Measurements from ENCODE around the gene ANXA9. TPM values are rescaled to one million over a fixed set of nuclear protein-coding genes. Genes with fewer than 3 reads are reported as not detected.

The ANXA9 gene
- polyA plus RNA-seq, 1 donor (not counting 4 experiments of a cell fraction or from before 2014, with no cell fraction given): 0.76 TPM

DNA sequence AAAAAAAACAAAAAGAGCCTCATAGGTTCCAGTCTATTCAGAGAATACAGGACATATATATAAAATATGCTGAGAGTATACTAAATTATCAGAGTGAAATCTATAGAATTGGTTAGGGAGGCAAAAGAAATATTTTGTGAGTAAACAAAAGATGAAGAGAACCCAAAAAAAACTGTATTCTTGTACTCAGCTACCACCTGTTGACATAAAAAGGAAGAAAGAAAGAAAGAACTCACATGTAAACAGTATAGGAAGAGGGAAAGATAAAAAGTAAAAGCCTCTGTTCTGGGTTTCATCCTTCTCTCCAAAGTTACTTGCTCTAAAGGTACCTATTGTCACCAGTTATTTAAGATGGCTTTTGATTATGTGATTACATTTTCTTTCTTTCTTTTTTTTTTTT, 44.4 kb downstream of the ANXA9 start:
- Histone ChIP-seq H3K27me3 (ENCODE audit: control insufficient read depth, extremely low read depth, insufficient read depth, low read length) (no peaks in the 10 kb centered on the region), H3K9ac (ENCODE audit: control insufficient read depth, extremely low read depth, insufficient read depth, low read length) (no peak overlapping the region), H3K27ac (ENCODE audit: control insufficient read depth, insufficient read depth, low read length) (no peak overlapping the region), H3K9me3 (ENCODE audit: control insufficient read depth, low read depth, low read length) (no peaks in the 10 kb centered on the region), H2AFZ (ENCODE audit: control insufficient read depth, low read length) (no peak overlapping the region), H4K20me1 (ENCODE audit: control insufficient read depth, extremely low read depth, insufficient read depth, low read length) (no peaks in the 10 kb centered on the region), H3K9me1 (ENCODE audit: control insufficient read depth, extremely low read depth, insufficient read depth, low read length) (no peaks in the 10 kb centered on the region), H3K79me2 (ENCODE audit: control insufficient read depth, insufficient read depth, low read length) (no peaks in the 10 kb centered on the region), H3K36me3 (ENCODE audit: control insufficient read depth in 2 of 2, extremely low read depth in 1 of 2, insufficient read depth in 2 of 2, low read length in 2 of 2) (peaks cover 4 to 19% of the 10 kb centered on the region in 2 experiments), H3K4me3 (ENCODE audit: control insufficient read depth in 2 of 3, extremely low read depth in 1 of 3, insufficient read depth in 2 of 3, low read depth in 1 of 3, low read length in 3 of 3) (no peak overlapping the region), H3K4me2 (ENCODE audit: control insufficient read depth, extremely low read depth, insufficient read depth, low read depth, low read length) (no peak overlapping the region), H3K4me1 (ENCODE audit: control insufficient read depth, extremely low read depth, insufficient read depth, low read length) (no peaks in the 10 kb centered on the region)
- DNase-seq (ENCODE audit: low read depth, low spot score) (no peak), FAIRE-seq (no peak)
- dilution Hi-C loops (cut with MboI; ENCODE audit: extremely low pct_ligation_motif_present, low sequenced_read_pairs): no loop called here
- TF ChIP-seq, protein P1, sequence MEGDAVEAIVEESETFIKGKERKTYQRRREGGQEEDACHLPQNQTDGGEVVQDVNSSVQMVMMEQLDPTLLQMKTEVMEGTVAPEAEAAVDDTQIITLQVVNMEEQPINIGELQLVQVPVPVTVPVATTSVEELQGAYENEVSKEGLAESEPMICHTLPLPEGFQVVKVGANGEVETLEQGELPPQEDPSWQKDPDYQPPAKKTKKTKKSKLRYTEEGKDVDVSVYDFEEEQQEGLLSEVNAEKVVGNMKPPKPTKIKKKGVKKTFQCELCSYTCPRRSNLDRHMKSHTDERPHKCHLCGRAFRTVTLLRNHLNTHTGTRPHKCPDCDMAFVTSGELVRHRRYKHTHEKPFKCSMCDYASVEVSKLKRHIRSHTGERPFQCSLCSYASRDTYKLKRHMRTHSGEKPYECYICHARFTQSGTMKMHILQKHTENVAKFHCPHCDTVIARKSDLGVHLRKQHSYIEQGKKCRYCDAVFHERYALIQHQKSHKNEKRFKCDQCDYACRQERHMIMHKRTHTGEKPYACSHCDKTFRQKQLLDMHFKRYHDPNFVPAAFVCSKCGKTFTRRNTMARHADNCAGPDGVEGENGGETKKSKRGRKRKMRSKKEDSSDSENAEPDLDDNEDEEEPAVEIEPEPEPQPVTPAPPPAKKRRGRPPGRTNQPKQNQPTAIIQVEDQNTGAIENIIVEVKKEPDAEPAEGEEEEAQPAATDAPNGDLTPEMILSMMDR (optimal IDR thresholded peaks at IDR 0.05 in 1 of 3, IDR thresholded peaks at IDR 0.05 in 1 of 3, conservative IDR thresholded peaks at IDR 0.05 in 1 of 3; ENCODE audit: extremely low read depth in 1 of 3, insufficient read depth in 2 of 3, low read length in 3 of 3): no peak
- no peak for TF ChIP-seq EZH2 (IDR thresholded peaks at IDR 0.05; ENCODE audit: low read length)

DNA sequence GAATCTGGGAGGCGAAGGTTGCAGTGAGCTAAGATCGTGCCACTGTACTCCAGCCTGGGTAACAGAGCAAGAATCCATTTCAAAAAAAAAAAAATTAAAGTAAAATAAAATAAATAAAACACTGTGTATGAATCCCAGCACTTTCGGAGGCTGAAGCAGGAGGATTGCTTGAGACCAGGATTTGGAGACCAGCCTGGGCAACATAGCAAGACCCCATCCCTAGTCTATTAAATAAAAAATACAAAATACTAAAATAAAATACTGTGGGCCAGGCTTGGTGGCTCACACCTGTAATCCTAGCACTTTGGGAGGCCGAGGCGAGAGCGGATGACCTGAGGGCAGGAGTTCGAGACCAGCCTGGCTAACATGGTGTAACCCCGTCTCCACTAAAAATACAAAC, 50.1 kb downstream of the ANXA9 start:
- FAIRE-seq (no peak), DNase-seq (ENCODE audit: low read depth, low spot score) (no peak)
- no peaks in the 10 kb centered on the region for H3K27me3 ChIP-seq (ENCODE audit: control insufficient read depth, extremely low read depth, insufficient read depth, low read length)
- H3K79me2 ChIP-seq (ENCODE audit: control insufficient read depth, insufficient read depth, low read length): no peaks in the 10 kb centered on the region
- peaks cover 19% of the 10 kb centered on the region for H3K4me1 ChIP-seq (ENCODE audit: control insufficient read depth, extremely low read depth, insufficient read depth, low read length)
- no peak overlapping the region for H3K4me3 ChIP-seq (ENCODE audit: control insufficient read depth in 2 of 3, extremely low read depth in 1 of 3, insufficient read depth in 2 of 3, low read depth in 1 of 3, low read length in 3 of 3)
- no peak for TF ChIP-seq EZH2 (IDR thresholded peaks at IDR 0.05; ENCODE audit: low read length)
- TF ChIP-seq, protein P1 (optimal IDR thresholded peaks at IDR 0.05 in 1 of 3, IDR thresholded peaks at IDR 0.05 in 1 of 3, conservative IDR thresholded peaks at IDR 0.05 in 1 of 3; ENCODE audit: extremely low read depth in 1 of 3, insufficient read depth in 2 of 3, low read length in 3 of 3): no peak
- dilution Hi-C loops (cut with MboI; ENCODE audit: extremely low pct_ligation_motif_present, low sequenced_read_pairs): no loop called here
- H3K9ac ChIP-seq (ENCODE audit: control insufficient read depth, extremely low read depth, insufficient read depth, low read length): no peak overlapping the region
- H3K9me3 ChIP-seq (ENCODE audit: control insufficient read depth, low read depth, low read length): no peaks in the 10 kb centered on the region
- H4K20me1 ChIP-seq (ENCODE audit: control insufficient read depth, extremely low read depth, insufficient read depth, low read length): no peaks in the 10 kb centered on the region
- H3K27ac ChIP-seq (ENCODE audit: control insufficient read depth, insufficient read depth, low read length): no peak overlapping the region
- no peak overlapping the region for H3K4me2 ChIP-seq (ENCODE audit: control insufficient read depth, extremely low read depth, insufficient read depth, low read depth, low read length)
- peaks cover 2 to 14% of the 10 kb centered on the region in 2 experiments for H3K36me3 ChIP-seq (ENCODE audit: control insufficient read depth in 2 of 2, extremely low read depth in 1 of 2, insufficient read depth in 2 of 2, low read length in 2 of 2)
- H3K9me1 ChIP-seq (ENCODE audit: control insufficient read depth, extremely low read depth, insufficient read depth, low read length): no peaks in the 10 kb centered on the region
- no peak overlapping the region for H2AFZ ChIP-seq (ENCODE audit: control insufficient read depth, low read length)

Measured in keratinocyte (primary cell).